Measurements from ENCODE around the gene FAM174C. TPM values are rescaled to one million over a fixed set of nuclear protein-coding genes. Genes with fewer than 3 reads are reported as not detected.
A peak's percentile ranks its signal among the peaks of the same experiment; 100 is the strongest.

Gene FAM174C
- total and polyA plus RNA-seq, 10 of the 15 experiments (the other 5 are each of a cell fraction or from before 2014, with no cell fraction given), result 0.89 to 94.6 (median 43.6) TPM

- TF ChIP-seq EP300 (IDR thresholded peaks at IDR 0.05; ENCODE audit: borderline replicate concordance in 1 of 2, control insufficient read depth in 1 of 2, low read depth in 2 of 2, low read length in 2 of 2), result no peak
- TF ChIP-seq NFIC (IDR thresholded peaks at IDR 0.05; ENCODE audit: low read depth, low read length), result no peak
- no peak for TF ChIP-seq CREB1 (IDR thresholded peaks at IDR 0.05; ENCODE audit: low read depth)
- no peak for TF ChIP-seq E2F4 (IDR thresholded peaks at IDR 0.05; ENCODE audit: low read depth, low read length)
- no peak for TF ChIP-seq TCF12 (IDR thresholded peaks at IDR 0.05; ENCODE audit: low read depth, low read length)
- TF ChIP-seq FOXM1 (IDR thresholded peaks at IDR 0.05; ENCODE audit: low read depth, low read length), result no peak
- TF ChIP-seq SP1 (IDR thresholded peaks at IDR 0.05; ENCODE audit: low read depth, low read length), result no peak
- TF ChIP-seq BHLHE40 (IDR thresholded peaks at IDR 0.05; ENCODE audit: borderline replicate concordance in 1 of 2, low read depth in 2 of 2, low read length in 1 of 2), result no peak
- no peak for TF ChIP-seq TARDBP (IDR thresholded peaks at IDR 0.05; ENCODE audit: borderline replicate concordance)
- peak; percentile 68 for TF ChIP-seq ATF7 (IDR thresholded peaks at IDR 0.05; ENCODE audit: low read depth)
- TF ChIP-seq TAF1 (IDR thresholded peaks at IDR 0.05; ENCODE audit: borderline replicate concordance, low read depth, low read length), result no peak
- peak; percentile 6; the same call in 1 of the 2 replicates for TF ChIP-seq SMARCA5 (IDR thresholded peaks at IDR 0.05)
- no peak for TF ChIP-seq RAD51 (IDR thresholded peaks at IDR 0.05)
- TF ChIP-seq CTCF (IDR thresholded peaks at IDR 0.05 in 2 of 3, conservative IDR thresholded peaks at IDR 0.05 in 1 of 3; ENCODE audit: control insufficient read depth in 2 of 3, extremely low read depth in 1 of 3, insufficient read depth in 1 of 3, low read depth in 3 of 3, low read length in 3 of 3), result no peak
- no peak for TF ChIP-seq IRF3 (IDR thresholded peaks at IDR 0.05)
- no peak for TF ChIP-seq BACH1 (IDR thresholded peaks at IDR 0.05; ENCODE audit: borderline replicate concordance)
- TF ChIP-seq PAX8 (IDR thresholded peaks at IDR 0.05), result no peak
- no peak for TF ChIP-seq MAX (IDR thresholded peaks at IDR 0.05; ENCODE audit: low read depth, low read length)
These were observed 772 bp downstream of the FAM174C start (continued) for GRCh38 chr19:1275976-1276627.

Measured in GM12878 (cell line).